Astrocyte (in vitro differentiated cells and primary cell): ENCODE data around the gene CADM4. TPM values are rescaled to one million over a fixed set of nuclear protein-coding genes. Genes with fewer than 3 reads are reported as not detected.
A peak's percentile ranks its signal among the peaks of the same experiment; 100 is the strongest.

Experiments
- DNase-seq: peaks from one replicate; pipeline ENCODE4 v3.0.0-alpha.2; 2010; ENCODE audit warnings: low read depth
- FAIRE-seq: peaks from 2 replicates; lab custom pipeline; 2011; peaks lifted over from hg19 to GRCh38; lab: Jason Lieb, UNC
- H2AFZ ChIP-seq: 2 replicates; pipeline ENCODE4 v1.6.0; 2012; ENCODE audit warnings: low read depth, low read length, inconsistent platforms
- H3K27ac ChIP-seq: 2 replicates; pipeline ENCODE4 v1.5.1; 2011; ENCODE audit warnings: low read depth, low read length, inconsistent platforms
- H3K27me3 ChIP-seq: 2 replicates; pipeline ENCODE4 v1.6.0; 2011; ENCODE audit warnings: low read length, inconsistent platforms; ENCODE audit not compliant: insufficient read depth
- H3K36me3 ChIP-seq: 2 replicates; pipeline ENCODE4 v1.5.1; 2011; ENCODE audit warnings: low read length, inconsistent platforms; ENCODE audit not compliant: insufficient read depth
- H3K4me1 ChIP-seq: 2 replicates; pipeline ENCODE4 v1.5.1; 2011; ENCODE audit warnings: low read length, inconsistent platforms; ENCODE audit not compliant: insufficient read depth
- H3K4me2 ChIP-seq: 2 replicates; pipeline ENCODE4 v1.6.0; 2012; ENCODE audit warnings: low read length, inconsistent platforms
- H3K4me3 ChIP-seq: 2 replicates; pipeline ENCODE4 v1.5.1; 2011; ENCODE audit warnings: low read depth, mild to moderate bottlenecking, low read length, inconsistent platforms; ENCODE audit not compliant: insufficient read depth
- H3K79me2 ChIP-seq: 2 replicates; pipeline ENCODE4 v1.6.0; 2012; ENCODE audit warnings: mild to moderate bottlenecking, low read length, inconsistent platforms; ENCODE audit not compliant: insufficient read depth
- H3K9ac ChIP-seq: 2 replicates; pipeline ENCODE4 v1.6.0; 2012; ENCODE audit warnings: mild to moderate bottlenecking, low read length, inconsistent platforms
- H3K9me3 ChIP-seq: 2 replicates; pipeline ENCODE4 v1.5.1; 2012; ENCODE audit warnings: low read depth, mild to moderate bottlenecking, low read length, inconsistent platforms; ENCODE audit not compliant: insufficient read depth
- H4K20me1 ChIP-seq: 2 replicates; pipeline ENCODE4 v1.6.0; 2012; ENCODE audit warnings: low read length, inconsistent platforms; ENCODE audit not compliant: insufficient read depth
- H3K27ac Mint-ChIP-seq: one replicate; pipeline ENCODE4 v1.8.0; 2021; ENCODE audit warnings: mild to moderate bottlenecking, mixed read lengths; ENCODE audit not compliant: unreplicated experiment
- H3K27me3 Mint-ChIP-seq: one replicate; pipeline ENCODE4 v1.8.0; 2021; ENCODE audit warnings: low read depth, mixed read lengths; ENCODE audit not compliant: unreplicated experiment
- H3K36me3 Mint-ChIP-seq: one replicate; pipeline ENCODE4 v1.8.0; 2021; ENCODE audit warnings: low read depth, mixed read lengths; ENCODE audit not compliant: unreplicated experiment
- H3K4me1 Mint-ChIP-seq: one replicate; pipeline ENCODE4 v1.8.0; 2021; ENCODE audit warnings: low read depth, mixed read lengths; ENCODE audit not compliant: unreplicated experiment
- H3K4me3 Mint-ChIP-seq: one replicate; pipeline ENCODE4 v1.8.0; 2021; ENCODE audit warnings: mild to moderate bottlenecking, moderate library complexity, mixed read lengths; ENCODE audit not compliant: unreplicated experiment
- H3K9me3 Mint-ChIP-seq: one replicate; pipeline ENCODE4 v1.8.0; 2021; ENCODE audit warnings: mild to moderate bottlenecking, mixed read lengths; ENCODE audit not compliant: unreplicated experiment
- CTCF ChIP-seq: IDR thresholded peaks from 2 replicates; pipeline ENCODE4 v1.5.1; 2011; ENCODE audit warnings: low read depth, mild to moderate bottlenecking, inconsistent platforms, low read length, moderate library complexity; ENCODE audit not compliant: insufficient read depth
- EZH2 ChIP-seq: IDR thresholded peaks from 2 replicates; pipeline ENCODE4 v1.6.1; 2012; ENCODE audit warnings: mild to moderate bottlenecking, low read length, inconsistent platforms; ENCODE audit not compliant: insufficient read depth
- total RNA-seq: library from RNA; stranded (reverse); gene quantifications from 2 replicates; pipeline ENCODE4 v1.2.1, GENCODE V29; 2021

The CADM4 gene
- total RNA-seq, 1 donor from 2014 or later = 52.1 TPM

- Mint-ChIP-seq H3K4me1 (peaks cover 20% of the 10 kb centered on the region), H3K27me3 (no peaks in the 10 kb centered on the region), H3K27ac (no peak overlapping the region), H3K4me3 (peak overlapping the region; percentile 100), H3K9me3 (no peaks in the 10 kb centered on the region), H3K36me3 (peaks cover 8% of the 10 kb centered on the region)
- H3K27ac ChIP-seq = no peak overlapping the region
- H2AFZ ChIP-seq = no peak overlapping the region
- peak overlapping the region; percentile 85 for H3K4me3 ChIP-seq
- H3K27me3 ChIP-seq = no peaks in the 10 kb centered on the region
- H4K20me1 ChIP-seq = peaks cover 39% of the 10 kb centered on the region
- peak overlapping the region; percentile 87 for H3K9ac ChIP-seq
- TF ChIP-seq CTCF (no peak), EZH2 (no peak)
- no peaks in the 10 kb centered on the region for H3K9me3 ChIP-seq
- FAIRE-seq (no peak), DNase-seq (no peak)
- H3K36me3 ChIP-seq = peaks cover 7% of the 10 kb centered on the region
- H3K4me2 ChIP-seq = peak overlapping the region; percentile 90
- peaks cover 28% of the 10 kb centered on the region for H3K4me1 ChIP-seq
- H3K79me2 ChIP-seq = peaks cover 75% of the 10 kb centered on the region
Measured at GRCh38 chr19:43594081-43594697, 45.5 kb downstream of the CADM4 start.

- H3K4me3 ChIP-seq = no peak overlapping the region
- Mint-ChIP-seq H3K4me1 (peaks cover 17% of the 10 kb centered on the region), H3K27me3 (no peaks in the 10 kb centered on the region), H3K9me3 (no peaks in the 10 kb centered on the region), H3K36me3 (peaks cover 10% of the 10 kb centered on the region), H3K4me3 (peak overlapping the region; percentile 100), H3K27ac (peak overlapping the region; percentile 75)
- peak overlapping the region; percentile 87 for H3K9ac ChIP-seq
- peaks cover 26% of the 10 kb centered on the region for H3K4me1 ChIP-seq
- H3K9me3 ChIP-seq = no peaks in the 10 kb centered on the region
- no peak overlapping the region for H3K27ac ChIP-seq
- FAIRE-seq (no peak), DNase-seq (no peak)
- no peaks in the 10 kb centered on the region for H3K27me3 ChIP-seq
- peaks cover 46% of the 10 kb centered on the region for H4K20me1 ChIP-seq
- no peak for TF ChIP-seq EZH2
- no peak for TF ChIP-seq CTCF
- H3K36me3 ChIP-seq = peaks cover 10% of the 10 kb centered on the region
- H3K79me2 ChIP-seq = peaks cover 66% of the 10 kb centered on the region
- H3K4me2 ChIP-seq = no peak overlapping the region
- no peak overlapping the region for H2AFZ ChIP-seq
Measured at GRCh38 chr19:43592800-43593350, 46.8 kb downstream of the CADM4 start.
